Panc1 (cell line): ENCODE data around the gene GRAMD2A. TPM values are rescaled to one million over a fixed set of nuclear protein-coding genes. Genes with fewer than 3 reads are reported as not detected.

Source experiments
- ATAC-seq: fragments of 200-7000 bp; cut with Tn5 transposase; 2 replicates; pipeline ENCODE4 v1.9.1; 2020; ENCODE audit warnings: mild to moderate bottlenecking, moderate library complexity
- BruUV-seq: library from RNA; stranded (reverse); fragments of 400-500 nt; replicated peaks from 2 replicates; lab custom pipeline; 2021; lab: Mats Ljungman, UMichigan
- CTCF ChIA-PET: fragments of 300-600 bp; sonication (Branson Sonifier 250); formaldehyde crosslinking; loops from one replicate; lab custom pipeline; 2022; ENCODE audit warnings: antibody characterized with exemption; lab: Charles Lee
- POLR2A ChIA-PET: fragments of 300-600 bp; sonication (Branson Sonifier 250); formaldehyde crosslinking; loops from one replicate; lab custom pipeline; 2022; ENCODE audit warnings: antibody characterized with exemption; lab: Charles Lee
- DNase-seq: peaks from one replicate; pipeline ENCODE4 v3.0.0-alpha.2; 2010; ENCODE audit warnings: low read depth, low spot score
- H3K27ac ChIP-seq: 2 replicates; pipeline ENCODE4 v1.5.1; 2011; ENCODE audit warnings: mild to moderate bottlenecking, low read length, inconsistent platforms
- H3K27me3 ChIP-seq: fragments of 200-500 bp; sonication (Bioruptor generic); 2 replicates; pipeline ENCODE4 v1.6.0; 2014; ENCODE audit warnings: low read length, inconsistent platforms; ENCODE audit not compliant: control insufficient read depth, insufficient read depth
- H3K36me3 ChIP-seq: fragments of 200-500 bp; sonication (Bioruptor generic); 2 replicates; pipeline ENCODE4 v1.5.1; 2014; ENCODE audit warnings: inconsistent platforms, mild to moderate bottlenecking, low read length, moderate library complexity; ENCODE audit not compliant: control insufficient read depth, insufficient read depth
- H3K4me1 ChIP-seq: 2 replicates; pipeline ENCODE4 v1.5.1; 2011; ENCODE audit warnings: inconsistent platforms, mild to moderate bottlenecking, low read length, moderate library complexity; ENCODE audit not compliant: control insufficient read depth, insufficient read depth
- H3K4me3 ChIP-seq, 2 experiments: 2 replicates each; pipeline ENCODE4 v1.5.1; 2011 to 2012; ENCODE audit warnings: low read depth in 2 of 2, low read length in 2 of 2, mild to moderate bottlenecking in 2 of 2, inconsistent platforms in 1 of 2, moderate library complexity in 1 of 2
- H3K9me3 ChIP-seq: fragments of 200-500 bp; sonication (Bioruptor generic); 2 replicates; pipeline ENCODE4 v1.5.1; 2014; ENCODE audit warnings: low read depth, mild to moderate bottlenecking, inconsistent platforms, low read length, moderate library complexity; ENCODE audit not compliant: control insufficient read depth, insufficient read depth
- CTCF ChIP-seq: fragments of 450-650 bp; IDR thresholded peaks from 2 replicates; pipeline ENCODE4 v1.5.1; 2017; ENCODE audit warnings: mild to moderate bottlenecking
- POLR2AphosphoS5 ChIP-seq: IDR thresholded peaks from 2 replicates; pipeline ENCODE4 v1.6.1; 2012; ENCODE audit warnings: mild to moderate bottlenecking, low read depth, low read length, moderate library complexity
- REST ChIP-seq, 2 experiments: IDR thresholded peaks; 2 replicates each; pipeline ENCODE4 v1.6.1; 2011 to 2012; ENCODE audit warnings: low read depth in 2 of 2, control low read depth in 1 of 2, low read length in 1 of 2, mild to moderate bottlenecking in 1 of 2, moderate library complexity in 1 of 2; ENCODE audit not compliant: insufficient read depth in 1 of 2
- SIN3A ChIP-seq: IDR thresholded peaks from 2 replicates; pipeline ENCODE4 v1.6.1; 2012; ENCODE audit warnings: low read depth, mild to moderate bottlenecking, low read length, moderate library complexity, borderline replicate concordance; ENCODE audit not compliant: insufficient read depth
- TCF7L2 ChIP-seq: IDR thresholded peaks from 2 replicates; pipeline ENCODE4 v1.6.1; 2011; ENCODE audit warnings: mild to moderate bottlenecking, low read depth, low read length, inconsistent platforms
- in situ Hi-C: cut with HindIII; loops from 2 replicates; pipeline ENCODE4 v1.10.0; 2016; ENCODE audit warnings: low sequenced_read_pairs, low pct_unique_long_range_greater_than_20kb
- intact Hi-C: fragments of 100-400 bp; cut with micrococcal nuclease; formaldehyde crosslinking; loops from one replicate; pipeline ENCODE4 v1.10.0; 2022; ENCODE audit not compliant: unreplicated experiment
- total RNA-seq: library from RNA; stranded (reverse); gene quantifications from one replicate; pipeline ENCODE4 v1.2.1, GENCODE V29; 2021; ENCODE audit not compliant: unreplicated experiment

GRAMD2A gene
- total RNA-seq, 1 experiment from 2014 or later, result 1.3 TPM

GRCh38 chr15:72237029-72237852 is 39.7 kb upstream of the GRAMD2A start:
- intact Hi-C loops, result no loop called here
- ChIA-PET CTCF (no interaction called here), POLR2A (no interaction called here)
- DNase-seq (peak; percentile 89), ATAC-seq (peak; percentile 93)
- Histone ChIP-seq H3K4me1 (peaks cover 22% of the 10 kb centered on the region), H3K9me3 (no peaks in the 10 kb centered on the region), H3K36me3 (no peaks in the 10 kb centered on the region), H3K27me3 (no peaks in the 10 kb centered on the region), H3K27ac (peak overlapping the region; percentile 77), H3K4me3 (peak overlapping the region in 1 of 2 experiments; percentile 41; a peak in 3 of 4 replicates)
- BruUV-seq, result no TSS peak
- TF ChIP-seq TCF7L2, result no peak
- TF ChIP-seq REST (IDR thresholded peaks at IDR 0.05; ENCODE audit: insufficient read depth in 1 of 2, low read depth in 2 of 2, low read length in 1 of 2), result no peak
- TF ChIP-seq POLR2AphosphoS5, result peak; percentile 34; the same call in 1 of the 2 replicates
- no peak for TF ChIP-seq CTCF
- TF ChIP-seq SIN3A, result no peak
- in situ Hi-C loops, result no loop called here

DNA sequence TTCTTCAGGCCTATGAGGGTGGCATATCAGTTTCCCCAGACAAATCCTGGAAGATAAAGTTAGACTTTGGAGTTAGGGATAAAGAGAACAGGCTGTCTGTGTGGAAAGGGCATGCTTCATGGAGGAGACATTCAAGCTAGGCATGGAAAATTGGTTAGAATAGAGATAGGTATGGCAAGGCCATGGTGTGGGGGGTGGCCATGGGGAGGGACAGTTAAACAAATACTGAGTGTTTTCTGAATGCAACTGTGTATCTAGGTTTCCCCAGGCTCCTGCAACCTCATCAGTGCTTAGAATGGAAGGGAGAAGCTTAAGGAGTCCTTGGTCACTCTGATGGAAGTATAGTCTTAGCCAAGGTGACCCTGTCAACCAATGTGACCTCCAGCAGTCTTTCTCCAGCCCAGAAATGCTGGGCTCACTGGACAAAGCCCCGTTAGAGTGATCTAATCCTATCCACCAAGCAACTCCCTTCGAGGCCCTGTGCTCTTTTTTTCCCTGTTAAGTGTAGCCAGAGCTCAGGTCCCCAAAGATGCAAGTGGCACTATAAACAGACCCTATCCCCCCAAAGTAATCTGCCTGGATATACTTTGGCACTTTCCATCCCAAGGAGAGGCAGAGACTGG is 38.9 kb upstream of the GRAMD2A start:
- no peak for TF ChIP-seq TCF7L2
- no peak for TF ChIP-seq POLR2AphosphoS5
- no peak for TF ChIP-seq REST (IDR thresholded peaks at IDR 0.05; ENCODE audit: insufficient read depth in 1 of 2, low read depth in 2 of 2, low read length in 1 of 2)
- TF ChIP-seq CTCF, result no peak
- TF ChIP-seq SIN3A, result no peak
- no peaks in the 10 kb centered on the region for H3K36me3 ChIP-seq
- peak overlapping the region in 1 of 2 experiments; percentile 41; a peak in 3 of 4 replicates for H3K4me3 ChIP-seq
- DNase-seq, result no peak
- no peak for ATAC-seq
- intact Hi-C loops (no loop called here), in situ Hi-C loops (no loop called here)
- no TSS peak for BruUV-seq
- POLR2A ChIA-PET, result no interaction called here
- no peaks in the 10 kb centered on the region for H3K9me3 ChIP-seq
- no peaks in the 10 kb centered on the region for H3K27me3 ChIP-seq
- H3K4me1 ChIP-seq, result peaks cover 27% of the 10 kb centered on the region
- CTCF ChIA-PET, result no interaction called here
- peak overlapping the region; percentile 77 for H3K27ac ChIP-seq
